Prostate gland (tissue), 2 donors: ENCODE measurements around the gene PIP. TPM values are rescaled to one million over a fixed set of nuclear protein-coding genes. Genes with fewer than 3 reads are reported as not detected.
"Not testable (repeated sequence)": the region's sequence is repeated elsewhere in the genome, so short reads cannot be mapped to it uniquely, and the experiment has no call there.

Source experiments
- DNase-seq: peaks from one replicate; pipeline ENCODE4 v3.0.0-alpha.2; 2019; ENCODE audit warnings: low spot score
- H3K27ac ChIP-seq, 2 donors: fragments of 200-600 bp; sonication (generic); 2 replicates each; pipeline ENCODE4 v1.5.1; 2017 to 2019
- H3K27me3 ChIP-seq: fragments of 200-600 bp; sonication (generic); replicated peaks from 2 replicates; pipeline ENCODE4 v1.5.1; 2019; ENCODE audit not compliant: insufficient read depth
- H3K36me3 ChIP-seq, 2 donors: fragments of 200-600 bp; sonication (generic); 1 replicate in 1 of 2; 2 replicates in 1 of 2; pipeline versions ENCODE4 v1.5.1 to v1.8.1; 2017 to 2019
- H3K4me1 ChIP-seq: fragments of 200-600 bp; sonication (generic); replicated peaks from 2 replicates; pipeline ENCODE4 v1.5.1; 2019
- H3K4me3 ChIP-seq, 2 donors: fragments of 200-600 bp; sonication (generic); 2 replicates each; pipeline ENCODE4 v1.5.1; 2017 to 2019
- H3K9me3 ChIP-seq: fragments of 200-600 bp; sonication (generic); 2 replicates; pipeline ENCODE4 v1.5.1; 2017
- CTCF ChIP-seq, 4 experiments: fragments of 200-600 bp in 2 of 4; fragments of 450-650 bp in 2 of 4; sonication (generic) in 2 of 4; IDR thresholded peaks; 1 replicate in 3 of 4; 2 replicates in 1 of 4; pipeline ENCODE4 v1.5.1; 2016 to 2019; ENCODE audit warnings: antibody characterized with exemption in 4 of 4, mild to moderate bottlenecking in 2 of 4, moderate library complexity in 2 of 4
- POLR2A ChIP-seq: fragments of 450-650 bp; IDR thresholded peaks from one replicate; pipeline ENCODE4 v1.6.1; 2016; ENCODE audit warnings: antibody characterized with exemption, mild to moderate bottlenecking
- POLR2AphosphoS5 ChIP-seq: sonication (generic); formaldehyde crosslinking; IDR thresholded peaks from one replicate; pipeline ENCODE4 v1.6.1; 2017; ENCODE audit warnings: antibody characterized with exemption
- WGBS: methylation state at CpG from one replicate; pipeline ENCODE4 v1.1.5; 2018; 5-methylcytosine and 5-hydroxymethylcytosine counted together
- intact Hi-C: fragments of 100-400 bp; cut with DNase I; formaldehyde crosslinking; loops from one replicate; pipeline ENCODE4 v1.14.2; 2022
- total RNA-seq, 2 donors: library from RNA; depleted of rRNA; stranded (reverse); fragments of >200 nt; gene quantifications; one replicate each; pipeline ENCODE4 v1.1.0, GENCODE V29; 2016

PIP gene
- total RNA-seq, 2 donors from 2014 or later: 2.2 to 98.2 TPM

GRCh38 chr7:143177374-143178119 lies 45.7 kb downstream of the PIP start:
- Histone ChIP-seq H3K36me3 (no peaks in the 10 kb centered on the region), H3K4me1 (no peaks in the 10 kb centered on the region), H3K27me3 (no peaks in the 10 kb centered on the region), H3K4me3 (no peak overlapping the region), H3K9me3 (no peaks in the 10 kb centered on the region), H3K27ac (no peak overlapping the region)
- DNase-seq: no peak
- TF ChIP-seq POLR2A (no peak), POLR2AphosphoS5 (no peak), CTCF (IDR thresholded peaks at IDR 0.05) (no peak)
- 89% methylated on average over 2 of the region's 2 CpGs for WGBS
- intact Hi-C loops: no loop called here

GRCh38 chr7:143180771-143181170 lies 48.9 kb downstream of the PIP start:
- H3K27ac ChIP-seq, H3K36me3 ChIP-seq, H3K4me3 ChIP-seq, DNase-seq, H3K27me3 ChIP-seq, intact Hi-C loops, H3K9me3 ChIP-seq, H3K4me1 ChIP-seq: not testable (repeated sequence)
- 97% methylated on average over 4 of the region's 4 CpGs for WGBS

GRCh38 chr7:143181349-143181748 lies 49.5 kb downstream of the PIP start:
- no peak for DNase-seq
- H3K27me3 ChIP-seq: no peaks in the 10 kb centered on the region
- intact Hi-C loops: no loop called here
- H3K27ac ChIP-seq: no peak overlapping the region
- no peak overlapping the region for H3K4me3 ChIP-seq
- no peaks in the 10 kb centered on the region for H3K36me3 ChIP-seq
- H3K4me1 ChIP-seq: no peaks in the 10 kb centered on the region
- TF ChIP-seq POLR2A: no peak
- TF ChIP-seq CTCF (IDR thresholded peaks at IDR 0.05): no peak
- no peak for TF ChIP-seq POLR2AphosphoS5
- H3K9me3 ChIP-seq: no peaks in the 10 kb centered on the region
- 90% methylated on average over 2 of the region's 2 CpGs for WGBS

GRCh38 chr7:143183024-143183423 lies 51.1 kb downstream of the PIP start, which contains the start of gene TAS2R39:
TAS2R39 (plus strand) TSS chr7:143183419; CDS start chr7:143183419, 0 bp downstream.
- intact Hi-C loops: no loop called here
- H3K4me1 ChIP-seq: no peaks in the 10 kb centered on the region
- 93% methylated on average over 3 of the region's 3 CpGs for WGBS
- H3K4me3 ChIP-seq: no peak within 1 kb of the TSS
- H3K36me3 ChIP-seq: no peaks in the 10 kb centered on the region
- TF ChIP-seq CTCF (IDR thresholded peaks at IDR 0.05) (no peak), POLR2AphosphoS5 (no peak), POLR2A (no peak)
- H3K27me3 ChIP-seq: no peaks in the 10 kb centered on the region
- no peak within 1 kb of the TSS for H3K27ac ChIP-seq
- no peak for DNase-seq
- no peaks in the 10 kb centered on the region for H3K9me3 ChIP-seq

- H3K4me3 ChIP-seq: no peak overlapping the region
- DNase-seq: no peak
- no peaks in the 10 kb centered on the region for H3K36me3 ChIP-seq
- H3K4me1 ChIP-seq: no peaks in the 10 kb centered on the region
- no peak overlapping the region for H3K27ac ChIP-seq
- H3K9me3 ChIP-seq: no peaks in the 10 kb centered on the region
- no peak for TF ChIP-seq POLR2A
- no peak for TF ChIP-seq POLR2AphosphoS5
- no peak for TF ChIP-seq CTCF (IDR thresholded peaks at IDR 0.05)
- WGBS: 73% methylated on average over 1 of the region's 1 CpG
- no peaks in the 10 kb centered on the region for H3K27me3 ChIP-seq
- intact Hi-C loops: no loop called here
Measured at GRCh38 chr7:143185551-143185950, 53.7 kb downstream of the PIP start.
